Muscle of leg (tissue), 11 donors: ENCODE data around the gene MAPK12. TPM values are rescaled to one million over a fixed set of nuclear protein-coding genes. Genes with fewer than 3 reads are reported as not detected.

ENCODE experiments used
- DNase-seq: peaks from one replicate; pipeline ENCODE4 v3.0.0; 2013
- H3K27ac ChIP-seq: one replicate; pipeline ENCODE4 v1.5.1; 2013; ENCODE audit warnings: mild to moderate bottlenecking, low read length, control low read depth
- H3K27me3 ChIP-seq: one replicate; pipeline ENCODE4 v1.6.1; 2013; ENCODE audit warnings: low read length; ENCODE audit not compliant: control insufficient read depth, insufficient read depth
- H3K36me3 ChIP-seq: one replicate; pipeline ENCODE4 v1.6.1; 2013; ENCODE audit warnings: low read length; ENCODE audit not compliant: control insufficient read depth, insufficient read depth
- H3K4me1 ChIP-seq: one replicate; pipeline ENCODE4 v1.6.1; 2013; ENCODE audit warnings: low read length; ENCODE audit not compliant: control insufficient read depth, insufficient read depth
- H3K4me3 ChIP-seq: one replicate; pipeline ENCODE4 v1.5.1; 2013; ENCODE audit warnings: low read length, control low read depth
- H3K9me3 ChIP-seq: replicated peaks from 2 replicates; pipeline ENCODE4 v1.6.1; 2013; ENCODE audit warnings: low read depth, low read length; ENCODE audit not compliant: control insufficient read depth
- WGBS: methylation state at CpG from one replicate; pipeline ENCODE4 v1.1.5; 2013; ENCODE audit warnings: missing lambda C conversion rate; ENCODE audit not compliant: insufficient coverage; 5-methylcytosine and 5-hydroxymethylcytosine counted together
- polyA plus RNA-seq, 8 donors: library from polyadenylated mRNA; unstranded; fragments of 120-200 nt; gene quantifications; one replicate each; pipeline versions ENCODE4 v1.2.1 to v1.2.3, GENCODE V29; 2013; ENCODE audit warnings: inconsistent platforms in 1 of 8, low replicate concordance in 1 of 8; ENCODE audit not compliant: insufficient read length in 8 of 8, insufficient read depth in 1 of 8
- total RNA-seq: library from RNA; stranded (reverse); fragments of 120-200 nt; gene quantifications from one replicate; pipeline ENCODE4 v1.2.4, GENCODE V29; 2013

MAPK12 gene
- total and polyA plus RNA-seq, 9 donors = 9.4 to 37.8 (median 20.3) TPM

DNA sequence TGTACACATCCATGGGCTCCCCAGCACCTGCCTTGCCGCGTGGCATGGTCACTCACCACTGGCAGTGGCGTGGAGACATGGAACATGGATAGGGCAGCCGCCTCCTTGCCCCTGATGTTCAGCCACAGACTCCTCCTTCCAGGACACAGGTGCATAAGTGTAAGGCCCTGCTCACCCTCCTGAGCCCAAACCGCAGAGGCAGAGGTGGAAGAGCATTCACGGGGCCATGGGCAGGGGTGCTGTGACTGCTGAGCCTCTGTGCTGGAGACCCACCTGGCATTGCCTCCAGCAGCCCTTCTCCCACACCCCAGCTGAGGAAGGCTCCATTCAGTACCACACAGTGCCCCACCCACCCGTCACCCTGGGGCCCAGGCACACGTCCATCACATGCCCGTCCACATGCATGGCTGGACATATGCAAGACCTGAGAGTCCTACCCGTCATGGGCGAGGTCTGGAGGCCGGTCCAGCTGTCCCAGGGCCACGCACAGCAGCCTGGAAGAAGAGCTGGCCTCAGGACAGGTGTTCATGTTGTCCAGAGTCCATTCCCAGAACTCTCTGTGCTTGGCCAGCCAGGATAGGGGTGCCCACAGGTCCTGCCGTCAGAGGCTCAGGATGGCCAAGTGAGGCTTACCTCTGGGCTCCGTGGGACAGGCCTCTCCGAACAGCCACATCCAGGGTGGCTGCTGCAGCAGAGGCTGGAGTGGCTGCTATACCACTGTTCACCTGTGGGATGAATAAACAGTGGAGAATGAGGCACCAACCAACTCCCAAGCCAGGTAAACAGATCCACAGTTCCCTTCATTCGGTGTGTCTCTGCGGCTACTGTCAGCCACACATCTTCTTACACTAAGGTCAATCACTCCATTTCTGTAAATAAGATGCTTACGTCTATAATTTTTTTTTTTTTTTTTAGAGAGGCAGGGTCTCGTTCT is 15.0 kb downstream of the MAPK12 start:
- no peak overlapping the region for H3K27ac ChIP-seq
- H3K9me3 ChIP-seq = no peaks in the 10 kb centered on the region

GRCh38 chr22:50245214-50246072 is 16.0 kb downstream of the MAPK12 start:
- peak overlapping the region; percentile 93 for H3K27ac ChIP-seq
- DNase-seq = no peak
- peak overlapping the region; percentile 99 for H3K4me3 ChIP-seq
- 13% methylated on average over 43 of the region's 53 CpGs for WGBS
- H3K36me3 ChIP-seq = peaks cover 31% of the 10 kb centered on the region
- H3K27me3 ChIP-seq = no peaks in the 10 kb centered on the region
- peaks cover 47% of the 10 kb centered on the region for H3K4me1 ChIP-seq
- no peaks in the 10 kb centered on the region for H3K9me3 ChIP-seq

More for the DNA sequence above, 15.0 kb downstream of the MAPK12 start:
- Histone ChIP-seq H3K4me3 (no peak overlapping the region), H3K27me3 (no peaks in the 10 kb centered on the region), H3K4me1 (peaks cover 49% of the 10 kb centered on the region), H3K36me3 (peaks cover 31% of the 10 kb centered on the region)
- WGBS = 87% methylated on average over 16 of the region's 20 CpGs
- no peak for DNase-seq

DNA sequence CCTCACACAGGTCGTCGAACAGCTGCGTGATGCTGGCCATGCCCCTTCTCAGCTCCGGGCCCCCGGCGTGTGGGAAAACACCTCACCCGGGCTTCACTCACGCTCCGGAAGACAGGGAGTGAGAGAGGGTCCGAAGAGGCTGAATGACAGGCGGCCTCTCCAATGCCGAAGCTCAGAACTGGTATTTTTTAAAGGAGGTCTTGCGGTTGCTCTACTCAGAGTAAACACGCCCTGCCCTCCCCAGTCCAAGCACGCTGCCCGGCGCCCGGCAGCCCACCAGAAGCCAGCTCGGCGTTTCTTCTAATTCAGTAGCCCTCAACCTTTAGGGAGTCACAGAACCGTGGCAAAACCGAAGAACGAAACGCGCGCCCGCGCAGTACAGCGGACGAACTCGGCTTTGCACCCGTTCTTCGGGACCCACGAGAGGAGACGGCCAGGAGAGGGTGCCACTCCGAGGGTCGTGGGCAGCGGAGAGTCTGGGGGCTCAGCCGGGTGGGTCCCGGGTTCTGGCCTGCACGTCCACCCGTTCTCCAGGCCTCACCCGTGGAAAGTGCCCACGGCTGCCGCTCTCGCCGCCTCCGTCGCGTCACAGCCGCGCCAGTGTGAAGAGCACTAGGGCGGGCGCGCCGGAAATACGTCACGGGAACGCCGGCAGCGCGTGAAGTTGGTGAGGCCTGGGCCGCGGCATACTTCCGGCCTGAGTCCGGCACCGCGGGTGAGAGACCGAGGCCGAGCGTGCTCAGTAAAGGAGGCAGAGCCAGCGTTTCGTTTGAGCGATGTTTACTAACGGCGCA is 16.9 kb downstream of the MAPK12 start, which contains the start of gene TUBGCP6:
Gene TUBGCP6 (minus strand): TSS at position 604 of the 794 bp plus-strand sequence. CDS start 564 bp downstream, at position 40.
- Histone ChIP-seq H3K27ac (peak within 1 kb of the TSS; percentile 93), H3K4me3 (peak within 1 kb of the TSS; percentile 99), H3K4me1 (peaks cover 39% of the 10 kb centered on the region), H3K9me3 (no peaks in the 10 kb centered on the region), H3K27me3 (no peaks in the 10 kb centered on the region), H3K36me3 (peaks cover 36% of the 10 kb centered on the region)
- peak; percentile 98 for DNase-seq
- WGBS = under 1% methylated on average over 65 of the region's 76 CpGs

GRCh38 chr22:50243685-50244419 is 17.6 kb downstream of the MAPK12 start:
- Histone ChIP-seq H3K27ac (peak overlapping the region; percentile 93), H3K4me1 (peaks cover 37% of the 10 kb centered on the region), H3K4me3 (peak overlapping the region; percentile 99), H3K9me3 (no peaks in the 10 kb centered on the region), H3K27me3 (no peaks in the 10 kb centered on the region), H3K36me3 (peaks cover 41% of the 10 kb centered on the region)
- WGBS = 36% methylated on average over 18 of the region's 27 CpGs
- DNase-seq = no peak

- Histone ChIP-seq H3K27me3 (no peaks in the 10 kb centered on the region), H3K27ac (no peak overlapping the region), H3K4me1 (peaks cover 37% of the 10 kb centered on the region), H3K9me3 (no peaks in the 10 kb centered on the region), H3K4me3 (peak overlapping the region; percentile 11), H3K36me3 (peaks cover 38% of the 10 kb centered on the region)
- whole genome bisulfite sequencing = 60% methylated on average over 2 of the region's 14 CpGs
- no peak for DNase-seq
Measured at GRCh38 chr22:50242406-50242949, 19.0 kb downstream of the MAPK12 start.

DNA sequence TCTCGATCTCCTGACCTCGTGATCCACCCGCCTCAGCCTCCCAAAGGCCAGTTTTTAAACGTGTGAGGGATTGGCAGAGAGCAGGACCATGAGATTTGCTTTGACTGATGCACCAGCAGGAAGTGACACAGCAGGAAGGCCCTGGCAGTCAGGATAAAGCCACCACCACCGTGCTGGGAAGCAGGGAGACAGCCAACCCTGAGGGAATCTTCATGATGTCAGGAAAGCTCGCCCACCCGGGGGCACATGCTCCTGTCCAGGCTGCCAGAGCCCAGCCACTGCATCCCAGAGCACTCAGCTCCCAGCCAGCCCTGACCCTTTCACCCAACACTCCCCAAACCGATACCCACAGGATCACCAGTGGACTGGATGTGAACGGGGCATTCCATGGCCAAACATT is 22.7 kb downstream of the MAPK12 start:
- H3K27me3 ChIP-seq = no peaks in the 10 kb centered on the region
- WGBS = 84% methylated on average over 6 of the region's 9 CpGs
- H3K4me3 ChIP-seq = no peak overlapping the region
- peaks cover 28% of the 10 kb centered on the region for H3K4me1 ChIP-seq
- no peaks in the 10 kb centered on the region for H3K9me3 ChIP-seq
- no peak for DNase-seq
- no peak overlapping the region for H3K27ac ChIP-seq
- H3K36me3 ChIP-seq = peaks cover 33% of the 10 kb centered on the region

GRCh38 chr22:50236731-50237409 is 24.6 kb downstream of the MAPK12 start:
- no peak overlapping the region for H3K4me3 ChIP-seq
- no peak overlapping the region for H3K27ac ChIP-seq
- no peak for DNase-seq
- peaks cover 40% of the 10 kb centered on the region for H3K36me3 ChIP-seq
- no peaks in the 10 kb centered on the region for H3K9me3 ChIP-seq
- peaks cover 11% of the 10 kb centered on the region for H3K4me1 ChIP-seq
- WGBS = 60% methylated on average over 8 of the region's 11 CpGs
- no peaks in the 10 kb centered on the region for H3K27me3 ChIP-seq

DNA sequence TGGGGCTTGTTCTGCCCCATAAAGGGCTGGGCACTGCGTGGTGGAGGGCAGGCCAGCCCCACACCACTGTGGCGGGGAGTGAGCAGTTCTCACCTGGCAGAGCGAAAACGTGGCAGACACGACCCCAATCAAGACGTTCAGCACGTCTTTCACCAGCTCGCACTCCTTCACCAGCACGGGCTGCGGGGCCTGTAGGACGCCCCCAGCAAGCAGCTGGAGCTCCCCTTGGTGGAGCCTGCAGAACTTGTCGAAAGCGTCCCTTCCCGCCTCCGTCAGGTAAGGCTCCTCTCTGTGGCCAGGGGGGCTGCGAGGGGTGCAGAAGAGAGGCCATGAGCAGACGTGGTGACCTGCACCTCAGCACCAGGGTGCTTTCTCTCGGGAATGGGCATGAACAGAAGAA is 28.3 kb downstream of the MAPK12 start:
- H3K4me1 ChIP-seq = peaks cover 2% of the 10 kb centered on the region
- H3K27me3 ChIP-seq = no peaks in the 10 kb centered on the region
- no peaks in the 10 kb centered on the region for H3K9me3 ChIP-seq
- no peak for DNase-seq
- WGBS = 94% methylated on average over 15 of the region's 18 CpGs
- H3K4me3 ChIP-seq = no peak overlapping the region
- peaks cover 36% of the 10 kb centered on the region for H3K36me3 ChIP-seq
- no peak overlapping the region for H3K27ac ChIP-seq
